Loucy (cell line): ENCODE measurements around the gene JAZF1.

Experiments
- CTCF ChIP-seq: fragments of 200-600 bp; sonication (generic); conservative IDR thresholded peaks from 2 replicates; pipeline ENCODE4 v1.5.1; 2014; ENCODE audit warnings: mild to moderate bottlenecking, antibody characterized with exemption, low read length
- EZH2phosphoT487 ChIP-seq: fragments of 200-600 bp; IDR thresholded peaks from 2 replicates; pipeline ENCODE4 v1.6.1; 2018; ENCODE audit warnings: antibody characterized with exemption, mild to moderate bottlenecking, moderate library complexity, borderline replicate concordance

DNA sequence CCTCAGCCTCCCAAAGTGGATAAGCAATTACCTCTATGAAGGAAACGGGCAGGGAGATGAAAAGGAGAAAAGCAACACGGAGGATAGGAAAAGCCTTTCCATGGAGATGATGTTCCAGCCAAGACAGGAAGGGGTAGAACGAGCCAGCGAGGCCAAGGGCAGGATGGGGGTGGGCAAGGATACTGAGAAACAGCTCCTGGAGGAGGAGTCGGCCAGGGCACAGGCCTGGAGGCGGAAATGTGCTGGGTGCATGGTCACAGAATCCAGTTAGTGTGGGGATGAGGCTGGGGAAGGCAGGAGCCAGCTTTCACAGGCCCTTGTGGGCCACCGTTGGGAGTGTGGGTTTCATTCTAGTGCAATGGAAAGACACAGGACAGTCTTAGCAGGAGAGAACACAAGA, 162.6 kb downstream of the JAZF1 start:
- TF ChIP-seq CTCF (no peak), EZH2phosphoT487 (no peak)
